Measurements from ENCODE around the gene APOM. TPM values are rescaled to one million over a fixed set of nuclear protein-coding genes. Genes with fewer than 3 reads are reported as not detected.

Gene APOM
- total RNA-seq, 1 donor from 2014 or later, result 3.4 TPM

DNA sequence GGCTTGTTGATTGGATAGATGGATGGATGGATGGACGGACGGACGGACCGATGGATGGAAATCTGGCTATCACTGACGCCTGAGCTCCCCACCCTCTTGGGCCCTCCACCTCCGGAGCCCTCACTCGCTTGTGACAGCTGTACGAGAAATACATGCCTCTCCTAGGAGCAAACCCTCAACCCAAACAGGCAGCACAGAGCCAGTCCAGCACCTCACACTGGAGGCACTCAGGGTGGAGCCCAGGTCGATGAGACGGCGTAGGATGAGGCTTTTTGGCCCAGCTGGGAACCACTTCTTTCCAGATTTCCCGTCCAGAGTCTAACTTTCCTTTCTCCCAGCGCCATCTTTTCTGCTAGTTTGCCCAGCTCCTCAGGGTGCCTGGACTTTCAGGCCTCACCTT is 27.9 kb downstream of the APOM start:
- H3K27ac Mint-ChIP-seq, result peak overlapping the region; percentile 68

GRCh38 chr6:31686483-31686882 is 30.8 kb downstream of the APOM start:
- Mint-ChIP-seq H3K4me3 (no peak overlapping the region), H3K27me3 (ENCODE audit: low read depth) (no peaks in the 10 kb centered on the region), H3K9me3 (no peaks in the 10 kb centered on the region), H3K27ac (no peak overlapping the region), H3K4me1 (peaks cover 16% of the 10 kb centered on the region), H3K36me3 (peaks cover 26% of the 10 kb centered on the region)
- DNase-seq (ENCODE audit: low spot score in 2 of 2, unreplicated experiment in 2 of 2), result no peak
- no peak for TF ChIP-seq CTCF (IDR thresholded peaks at IDR 0.05; ENCODE audit: unreplicated experiment)

More for the DNA sequence above, 27.9 kb downstream of the APOM start:
- Mint-ChIP-seq H3K4me1 (peaks cover 22% of the 10 kb centered on the region), H3K9me3 (no peaks in the 10 kb centered on the region), H3K4me3 (peak overlapping the region; percentile 80), H3K27me3 (ENCODE audit: low read depth) (no peaks in the 10 kb centered on the region), H3K36me3 (peaks cover 19% of the 10 kb centered on the region)
- DNase-seq (ENCODE audit: low spot score in 2 of 2, unreplicated experiment in 2 of 2), result no peak
- no peak for TF ChIP-seq CTCF (IDR thresholded peaks at IDR 0.05; ENCODE audit: unreplicated experiment)

DNA sequence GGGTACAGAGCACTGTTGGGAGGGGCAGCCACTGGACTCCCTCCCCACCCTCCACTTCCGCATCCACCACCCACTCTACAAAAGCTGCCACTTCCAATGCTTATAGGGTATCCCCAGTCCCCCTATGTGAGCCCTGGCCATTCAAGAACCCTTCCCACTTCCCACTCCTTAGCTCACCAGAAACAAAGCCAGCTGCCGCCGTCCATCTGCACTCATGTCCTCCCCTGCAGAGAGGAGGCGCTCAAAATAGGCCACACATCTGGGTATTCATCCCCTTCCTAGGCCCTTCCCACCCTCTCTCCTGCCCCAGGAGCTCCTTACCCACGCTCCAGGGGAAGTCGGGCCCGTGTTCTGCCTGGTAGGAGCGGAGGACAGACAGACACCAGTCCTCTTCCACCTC is 31.6 kb downstream of the APOM start:
- no peak for TF ChIP-seq CTCF (IDR thresholded peaks at IDR 0.05; ENCODE audit: unreplicated experiment)
- no peak for DNase-seq (ENCODE audit: low spot score in 2 of 2, unreplicated experiment in 2 of 2)
- Mint-ChIP-seq H3K4me3 (no peak overlapping the region), H3K4me1 (peaks cover 13% of the 10 kb centered on the region), H3K27ac (no peak overlapping the region), H3K9me3 (no peaks in the 10 kb centered on the region), H3K27me3 (ENCODE audit: low read depth) (no peaks in the 10 kb centered on the region), H3K36me3 (peaks cover 28% of the 10 kb centered on the region)

DNA sequence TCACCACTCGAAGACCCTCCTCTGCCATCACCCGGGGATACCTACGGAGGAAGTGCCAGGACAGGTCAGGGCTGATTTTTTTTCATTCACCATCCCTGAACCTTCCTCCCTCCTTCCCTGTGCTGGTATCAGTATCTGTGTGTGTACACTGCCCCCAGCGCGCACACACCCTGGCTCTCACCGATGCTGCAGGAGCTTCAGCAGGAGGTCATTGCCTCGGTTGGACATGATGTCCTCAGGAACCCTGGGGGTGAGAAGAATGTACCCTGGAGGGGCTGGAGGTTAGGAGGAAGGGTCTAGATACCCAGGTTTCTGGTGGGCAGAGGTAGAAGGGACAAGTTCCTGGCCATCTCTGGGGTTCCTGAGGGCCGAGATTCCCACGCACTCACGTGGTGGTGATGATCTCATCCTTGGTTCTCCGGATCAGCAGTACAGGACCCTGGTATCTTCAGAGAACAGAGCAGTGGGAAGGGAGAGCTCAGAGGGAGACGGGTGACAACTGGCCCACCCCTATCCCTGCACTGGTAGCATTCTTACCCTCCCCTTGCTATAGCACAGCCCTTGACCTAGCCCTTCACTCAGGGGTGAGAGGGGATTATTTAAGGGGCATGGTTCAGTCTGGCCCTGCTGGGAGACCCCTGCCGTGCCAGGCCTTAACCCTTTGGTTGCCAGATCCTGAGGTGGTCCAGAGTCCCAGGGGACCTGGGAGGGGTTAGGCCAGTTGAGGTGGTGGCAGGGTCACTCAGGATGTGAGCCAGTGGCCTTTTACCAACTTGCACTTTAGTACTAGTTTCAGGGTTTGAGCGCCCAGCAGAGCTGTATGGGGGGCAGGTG is 32.4 kb downstream of the APOM start:
- no peak for DNase-seq (ENCODE audit: low spot score in 2 of 2, unreplicated experiment in 2 of 2)
- Mint-ChIP-seq H3K36me3 (peaks cover 34% of the 10 kb centered on the region), H3K27me3 (ENCODE audit: low read depth) (no peaks in the 10 kb centered on the region)

GRCh38 chr6:31689249-31690110 is 33.8 kb downstream of the APOM start:
- H3K36me3 Mint-ChIP-seq, result peaks cover 37% of the 10 kb centered on the region
- peak overlapping the region; percentile 69 for H3K27ac Mint-ChIP-seq
- no peaks in the 10 kb centered on the region for H3K27me3 Mint-ChIP-seq (ENCODE audit: low read depth)
- TF ChIP-seq CTCF (IDR thresholded peaks at IDR 0.05; ENCODE audit: unreplicated experiment), result no peak
- H3K9me3 Mint-ChIP-seq, result no peaks in the 10 kb centered on the region
- H3K4me3 Mint-ChIP-seq, result no peak overlapping the region
- DNase-seq (ENCODE audit: low spot score in 2 of 2, unreplicated experiment in 2 of 2), result no peak
- H3K4me1 Mint-ChIP-seq, result peaks cover 6% of the 10 kb centered on the region

More for the DNA sequence above, 32.4 kb downstream of the APOM start:
- Mint-ChIP-seq H3K4me3 (no peak overlapping the region), H3K27ac (no peak overlapping the region), H3K9me3 (no peaks in the 10 kb centered on the region), H3K4me1 (peaks cover 12% of the 10 kb centered on the region)
- TF ChIP-seq CTCF (IDR thresholded peaks at IDR 0.05; ENCODE audit: unreplicated experiment), result no peak

All from mesothelial cell of epicardium (in vitro differentiated cells).